ENCODE data around the gene CFAP299. TPM values are rescaled to one million over a fixed set of nuclear protein-coding genes. Genes with fewer than 3 reads are reported as not detected.

Gene CFAP299
- total and polyA plus RNA-seq, 2 of the 13 experiments (the other 11 are each of a cell fraction or from before 2014, with no cell fraction given), result not detected

GRCh38 chr4:80335554-80336358, at the start of gene CFAP299 (continued):
- TF ChIP-seq, protein P1, sequence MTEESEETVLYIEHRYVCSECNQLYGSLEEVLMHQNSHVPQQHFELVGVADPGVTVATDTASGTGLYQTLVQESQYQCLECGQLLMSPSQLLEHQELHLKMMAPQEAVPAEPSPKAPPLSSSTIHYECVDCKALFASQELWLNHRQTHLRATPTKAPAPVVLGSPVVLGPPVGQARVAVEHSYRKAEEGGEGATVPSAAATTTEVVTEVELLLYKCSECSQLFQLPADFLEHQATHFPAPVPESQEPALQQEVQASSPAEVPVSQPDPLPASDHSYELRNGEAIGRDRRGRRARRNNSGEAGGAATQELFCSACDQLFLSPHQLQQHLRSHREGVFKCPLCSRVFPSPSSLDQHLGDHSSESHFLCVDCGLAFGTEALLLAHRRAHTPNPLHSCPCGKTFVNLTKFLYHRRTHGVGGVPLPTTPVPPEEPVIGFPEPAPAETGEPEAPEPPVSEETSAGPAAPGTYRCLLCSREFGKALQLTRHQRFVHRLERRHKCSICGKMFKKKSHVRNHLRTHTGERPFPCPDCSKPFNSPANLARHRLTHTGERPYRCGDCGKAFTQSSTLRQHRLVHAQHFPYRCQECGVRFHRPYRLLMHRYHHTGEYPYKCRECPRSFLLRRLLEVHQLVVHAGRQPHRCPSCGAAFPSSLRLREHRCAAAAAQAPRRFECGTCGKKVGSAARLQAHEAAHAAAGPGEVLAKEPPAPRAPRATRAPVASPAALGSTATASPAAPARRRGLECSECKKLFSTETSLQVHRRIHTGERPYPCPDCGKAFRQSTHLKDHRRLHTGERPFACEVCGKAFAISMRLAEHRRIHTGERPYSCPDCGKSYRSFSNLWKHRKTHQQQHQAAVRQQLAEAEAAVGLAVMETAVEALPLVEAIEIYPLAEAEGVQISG (CRISPR knock-in tag; IDR thresholded peaks at IDR 0.05), result peak; percentile 71
- TF ChIP-seq, protein P2, sequence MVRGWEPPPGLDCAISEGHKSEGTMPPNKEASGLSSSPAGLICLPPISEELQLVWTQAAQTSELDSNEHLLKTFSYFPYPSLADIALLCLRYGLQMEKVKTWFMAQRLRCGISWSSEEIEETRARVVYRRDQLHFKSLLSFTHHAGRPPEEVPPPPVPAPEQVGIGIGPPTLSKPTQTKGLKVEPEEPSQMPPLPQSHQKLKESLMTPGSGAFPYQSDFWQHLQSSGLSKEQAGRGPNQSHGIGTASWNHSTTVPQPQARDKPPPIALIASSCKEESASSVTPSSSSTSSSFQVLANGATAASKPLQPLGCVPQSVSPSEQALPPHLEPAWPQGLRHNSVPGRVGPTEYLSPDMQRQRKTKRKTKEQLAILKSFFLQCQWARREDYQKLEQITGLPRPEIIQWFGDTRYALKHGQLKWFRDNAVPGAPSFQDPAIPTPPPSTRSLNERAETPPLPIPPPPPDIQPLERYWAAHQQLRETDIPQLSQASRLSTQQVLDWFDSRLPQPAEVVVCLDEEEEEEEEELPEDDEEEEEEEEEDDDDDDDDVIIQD (CRISPR knock-in tag; IDR thresholded peaks at IDR 0.05; ENCODE audit: low read depth), result peak; percentile 29; the same call in 1 of the 2 replicates
- TF ChIP-seq ZBTB40 (IDR thresholded peaks at IDR 0.05) (no peak), ZBTB40 (CRISPR knock-in tag; IDR thresholded peaks at IDR 0.05) (0 out of 2 replicates have a peak, but pooled peaks have one; percentile 27), ZNF878 (CRISPR knock-in tag; IDR thresholded peaks at IDR 0.05) (0 out of 2 replicates have a peak, but pooled peaks have one; percentile 4), ZNF205 (CRISPR knock-in tag; IDR thresholded peaks at IDR 0.05) (0 out of 2 replicates have a peak, but pooled peaks have one; percentile 36), KDM2A (CRISPR knock-in tag; IDR thresholded peaks at IDR 0.05; ENCODE audit: borderline replicate concordance, low read depth) (peak; percentile 90), MYC (CRISPR knock-in tag; IDR thresholded peaks at IDR 0.05; ENCODE audit: borderline replicate concordance) (peak; percentile 23; the same call in 1 of the 2 replicates), HIVEP1 (CRISPR knock-in tag; IDR thresholded peaks at IDR 0.05) (peak; percentile 81), HDAC1 (CRISPR knock-in tag; IDR thresholded peaks at IDR 0.05) (peak; percentile 85), RARG (CRISPR knock-in tag; IDR thresholded peaks at IDR 0.05; ENCODE audit: low read depth) (no peak), ZNF17 (CRISPR knock-in tag; IDR thresholded peaks at IDR 0.05) (no peak)
- TF ChIP-seq, protein P3, sequence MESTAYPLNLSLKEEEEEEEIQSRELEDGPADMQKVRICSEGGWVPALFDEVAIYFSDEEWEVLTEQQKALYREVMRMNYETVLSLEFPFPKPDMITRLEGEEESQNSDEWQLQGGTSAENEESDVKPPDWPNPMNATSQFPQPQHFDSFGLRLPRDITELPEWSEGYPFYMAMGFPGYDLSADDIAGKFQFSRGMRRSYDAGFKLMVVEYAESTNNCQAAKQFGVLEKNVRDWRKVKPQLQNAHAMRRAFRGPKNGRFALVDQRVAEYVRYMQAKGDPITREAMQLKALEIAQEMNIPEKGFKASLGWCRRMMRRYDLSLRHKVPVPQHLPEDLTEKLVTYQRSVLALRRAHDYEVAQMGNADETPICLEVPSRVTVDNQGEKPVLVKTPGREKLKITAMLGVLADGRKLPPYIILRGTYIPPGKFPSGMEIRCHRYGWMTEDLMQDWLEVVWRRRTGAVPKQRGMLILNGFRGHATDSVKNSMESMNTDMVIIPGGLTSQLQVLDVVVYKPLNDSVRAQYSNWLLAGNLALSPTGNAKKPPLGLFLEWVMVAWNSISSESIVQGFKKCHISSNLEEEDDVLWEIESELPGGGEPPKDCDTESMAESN (CRISPR knock-in tag; conservative IDR thresholded peaks at IDR 0.05), result 0 out of 2 replicates have a peak, but pooled peaks have one; percentile 59

Data from HepG2 (cell line).